Raji (cell line): Measurements from ENCODE around the gene SDCBP2.

Experiments used
- POLR2A ChIP-seq: IDR thresholded peaks from 2 replicates; pipeline ENCODE4 v1.6.1; 2011; ENCODE audit warnings: low read depth, low read length, control low read depth; ENCODE audit not compliant: insufficient read depth

SDCBP2 gene

GRCh38 chr20:1283522-1284510 is 45.1 kb downstream of the SDCBP2 start:
- TF ChIP-seq POLR2A, result no peak

GRCh38 chr20:1282966-1283365 is 46.0 kb downstream of the SDCBP2 start:
- TF ChIP-seq POLR2A, result no peak

DNA sequence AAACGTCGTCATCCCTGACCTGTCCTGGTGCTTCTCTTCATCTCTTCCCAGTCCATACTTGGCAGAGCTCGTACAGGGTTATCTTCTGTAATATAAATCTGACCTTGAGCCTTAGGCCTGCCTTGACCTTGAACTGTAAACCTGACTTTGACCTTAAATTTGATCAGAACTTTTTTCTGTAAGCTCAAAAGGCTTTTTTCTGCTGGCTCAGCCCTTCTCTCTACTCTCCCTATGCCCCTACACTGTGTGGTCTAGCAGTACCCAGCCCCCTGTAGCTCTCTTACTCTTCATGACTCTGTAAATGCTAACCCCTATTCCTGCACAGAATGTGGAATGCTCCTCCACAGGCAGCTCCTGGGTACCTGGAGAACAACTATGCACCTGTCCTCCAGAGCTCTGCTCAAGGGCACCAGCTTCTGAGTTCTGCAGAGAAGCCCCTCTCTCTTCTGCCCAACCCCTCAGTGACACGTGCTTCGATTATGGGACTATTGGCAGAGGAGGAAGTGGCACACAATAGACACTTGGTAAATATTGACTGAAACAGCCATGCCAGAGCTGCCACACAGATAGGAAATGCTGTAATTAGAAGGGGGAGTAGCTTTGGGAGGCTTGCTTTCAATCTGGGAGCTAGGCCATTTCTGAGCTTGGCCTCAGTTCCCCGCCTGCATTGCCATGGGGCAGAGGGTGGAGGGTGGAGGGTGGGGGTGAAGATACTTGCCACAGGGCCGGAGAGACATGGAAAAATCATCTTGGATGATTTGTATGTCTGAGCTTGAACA is 47.5 kb downstream of the SDCBP2 start:
- TF ChIP-seq POLR2A, result no peak

GRCh38 chr20:1280195-1281102 is 48.5 kb downstream of the SDCBP2 start:
- no peak for TF ChIP-seq POLR2A

GRCh38 chr20:1278993-1279392 is 49.9 kb downstream of the SDCBP2 start:
- no peak for TF ChIP-seq POLR2A

GRCh38 chr20:1277529-1278322 is 51.2 kb downstream of the SDCBP2 start:
- no peak for TF ChIP-seq POLR2A

- no peak for TF ChIP-seq POLR2A
Observed at GRCh38 chr20:1275919-1276318, 53.0 kb downstream of the SDCBP2 start.

GRCh38 chr20:1274485-1275311 is 54.2 kb downstream of the SDCBP2 start:
- TF ChIP-seq POLR2A, result no peak

GRCh38 chr20:1273366-1273765 is 55.6 kb downstream of the SDCBP2 start:
- no peak for TF ChIP-seq POLR2A

DNA sequence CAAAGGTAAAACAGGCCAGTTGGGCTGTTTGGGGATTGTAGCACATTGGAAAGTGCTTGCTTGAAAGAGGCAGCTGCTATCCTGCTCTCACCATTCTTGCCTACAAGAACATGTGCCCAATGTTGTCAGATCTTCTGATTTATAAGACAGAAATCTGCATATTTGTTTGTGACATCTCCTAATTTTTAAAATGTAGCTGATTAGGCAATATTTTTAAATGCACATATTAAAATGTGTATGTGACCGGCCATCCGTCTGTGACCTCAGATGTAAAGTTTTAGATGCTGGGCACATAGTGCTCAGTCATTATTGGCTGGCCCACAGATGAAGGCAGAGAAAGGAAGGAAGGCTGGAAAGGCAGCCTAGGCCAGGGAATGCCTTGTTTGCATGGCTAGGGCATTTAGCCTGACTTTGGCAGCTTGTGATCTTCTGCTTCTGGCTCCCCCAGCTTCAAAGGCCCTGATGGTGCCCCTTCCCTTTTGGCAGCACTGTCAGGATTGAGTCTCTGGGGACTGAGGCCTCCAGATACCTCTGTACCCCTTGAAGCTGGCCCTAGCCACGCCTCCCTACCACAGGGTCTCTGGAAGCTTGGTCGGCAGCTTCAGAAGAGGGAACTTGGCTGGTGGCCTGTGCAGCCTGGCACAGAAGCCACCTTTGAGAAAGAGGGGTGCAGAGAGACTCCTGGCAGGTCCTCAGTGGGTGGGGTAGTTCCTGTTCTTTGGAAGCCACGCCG is 56.4 kb downstream of the SDCBP2 start:
- TF ChIP-seq POLR2A, result no peak

GRCh38 chr20:1269850-1270249 is 59.1 kb downstream of the SDCBP2 start:
- no peak for TF ChIP-seq POLR2A

- no peak for TF ChIP-seq POLR2A
Observed at GRCh38 chr20:1269235-1269634, 59.7 kb downstream of the SDCBP2 start.
